22Rv1 (cell line): ENCODE results near the gene CYTL1.

ENCODE experiments used
- CTCF ChIP-seq: fragments of 450-650 bp; IDR thresholded peaks from 2 replicates; pipeline ENCODE4 v1.5.1; 2017; ENCODE audit warnings: mild to moderate bottlenecking
- ZFX ChIP-seq: fragments of 450-650 bp; IDR thresholded peaks from 2 replicates; pipeline ENCODE4 v1.6.1; 2017; ENCODE audit warnings: antibody characterized with exemption, borderline replicate concordance

GRCh38 chr4:5028480-5028879 is 9.2 kb upstream of the CYTL1 start:
- TF ChIP-seq CTCF (no peak), ZFX (no peak)
